ENCODE results near the gene KCNA10.

GRCh38 chr1:110515891-110516290 is 3.1 kb downstream of the KCNA10 start:
- no peak for TF ChIP-seq CTCF (conservative IDR thresholded peaks at IDR 0.05 in 1 of 2, IDR thresholded peaks at IDR 0.05 in 1 of 2; ENCODE audit: low read depth in 1 of 2, low read length in 2 of 2)
- TF ChIP-seq EZH2 (IDR thresholded peaks at IDR 0.05; ENCODE audit: low read length, missing control alignments): no peak
